ENCODE data around the gene DNAH10.

DNA sequence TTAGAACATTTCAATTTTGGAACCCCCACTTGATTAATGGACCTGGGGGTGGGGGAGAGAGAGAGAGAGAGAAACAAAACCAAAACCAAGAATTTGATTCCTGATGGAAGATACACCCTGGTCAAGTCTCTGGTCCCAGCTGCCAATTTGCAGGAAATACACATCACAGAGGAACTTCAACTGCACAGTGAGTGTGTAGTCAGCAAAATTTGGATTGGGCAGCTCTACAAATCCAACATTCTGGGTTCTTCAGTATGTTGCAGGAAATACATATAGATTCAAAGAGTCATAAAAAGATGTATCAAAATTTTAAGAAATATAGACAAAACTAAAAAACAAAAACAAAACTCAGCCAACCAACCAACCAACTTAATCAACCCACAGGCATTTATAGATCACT, 17.4 kb downstream of the DNAH10 start:
- TF ChIP-seq CTCF (conservative IDR thresholded peaks at IDR 0.05; ENCODE audit: low read depth, low read length) = no peak
- TF ChIP-seq ELK1 (IDR thresholded peaks at IDR 0.05; ENCODE audit: borderline replicate concordance, low read depth, low read length) = no peak
- TF ChIP-seq RCOR1 (IDR thresholded peaks at IDR 0.05; ENCODE audit: insufficient replicate concordance, low read length) = no peak
- TF ChIP-seq POLR2A (IDR thresholded peaks at IDR 0.05; ENCODE audit: low read depth, low read length) = no peak
- TF ChIP-seq RAD21 (IDR thresholded peaks at IDR 0.05; ENCODE audit: low read length) = no peak
- TF ChIP-seq SMC3 (IDR thresholded peaks at IDR 0.05; ENCODE audit: low read depth, low read length) = no peak
- no peak for TF ChIP-seq USF2 (IDR thresholded peaks at IDR 0.05; ENCODE audit: low read depth, low read length)
- TF ChIP-seq FOS (IDR thresholded peaks at IDR 0.05; ENCODE audit: low read depth, low read length) = no peak
- TF ChIP-seq CEBPB (IDR thresholded peaks at IDR 0.05; ENCODE audit: low read depth, low read length) = no peak
- TF ChIP-seq CHD1 (IDR thresholded peaks at IDR 0.05; ENCODE audit: low read depth, low read length) = no peak
- no peak for TF ChIP-seq MXI1 (IDR thresholded peaks at IDR 0.05; ENCODE audit: borderline replicate concordance, low read depth, low read length)
- no peak for TF ChIP-seq MAFK (IDR thresholded peaks at IDR 0.05; ENCODE audit: low read depth, low read length)
- TF ChIP-seq BHLHE40 (IDR thresholded peaks at IDR 0.05; ENCODE audit: low read depth, low read length) = no peak
